Measurements from ENCODE around the gene CARD9.
"Not testable (repeated sequence)": the region's sequence is repeated elsewhere in the genome, so short reads cannot be mapped to it uniquely, and the experiment has no call there.

The CARD9 gene, protein sequence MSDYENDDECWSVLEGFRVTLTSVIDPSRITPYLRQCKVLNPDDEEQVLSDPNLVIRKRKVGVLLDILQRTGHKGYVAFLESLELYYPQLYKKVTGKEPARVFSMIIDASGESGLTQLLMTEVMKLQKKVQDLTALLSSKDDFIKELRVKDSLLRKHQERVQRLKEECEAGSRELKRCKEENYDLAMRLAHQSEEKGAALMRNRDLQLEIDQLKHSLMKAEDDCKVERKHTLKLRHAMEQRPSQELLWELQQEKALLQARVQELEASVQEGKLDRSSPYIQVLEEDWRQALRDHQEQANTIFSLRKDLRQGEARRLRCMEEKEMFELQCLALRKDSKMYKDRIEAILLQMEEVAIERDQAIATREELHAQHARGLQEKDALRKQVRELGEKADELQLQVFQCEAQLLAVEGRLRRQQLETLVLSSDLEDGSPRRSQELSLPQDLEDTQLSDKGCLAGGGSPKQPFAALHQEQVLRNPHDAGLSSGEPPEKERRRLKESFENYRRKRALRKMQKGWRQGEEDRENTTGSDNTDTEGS

GRCh38 chr9:136373300-136374182 is at the start of gene CARD9:
Gene CARD9 (minus strand): TSS chr9:136373669. CDS start chr9:136372078, 1,591 bp downstream.
- intact Hi-C loops (cut with DNase I): no loop called here
- DNase-seq: peak in 2 of 10 donors; percentile 36 to 48

DNA sequence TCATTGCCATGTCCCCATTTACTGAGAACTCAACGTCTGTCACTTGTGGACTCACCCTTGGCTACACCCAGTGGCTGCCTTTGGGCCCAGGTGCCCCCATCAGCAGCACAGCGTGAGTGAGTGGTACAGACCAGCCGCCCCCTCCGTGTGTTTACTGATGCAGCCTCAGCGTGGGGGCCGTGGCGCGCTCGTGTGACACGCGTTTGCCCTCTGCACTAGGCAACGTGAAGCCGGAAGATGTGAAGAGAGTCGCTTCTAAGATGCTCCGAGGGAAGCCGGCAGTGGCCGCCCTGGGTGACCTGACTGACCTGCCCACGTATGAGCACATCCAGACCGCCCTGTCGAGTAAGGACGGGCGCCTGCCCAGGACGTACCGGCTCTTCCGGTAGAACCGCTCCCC is 49.4 kb upstream of the CARD9 start:
- DNase-seq: peak in 1 of 10 donors; percentile 79
- intact Hi-C loops (cut with DNase I): no loop called here

DNA sequence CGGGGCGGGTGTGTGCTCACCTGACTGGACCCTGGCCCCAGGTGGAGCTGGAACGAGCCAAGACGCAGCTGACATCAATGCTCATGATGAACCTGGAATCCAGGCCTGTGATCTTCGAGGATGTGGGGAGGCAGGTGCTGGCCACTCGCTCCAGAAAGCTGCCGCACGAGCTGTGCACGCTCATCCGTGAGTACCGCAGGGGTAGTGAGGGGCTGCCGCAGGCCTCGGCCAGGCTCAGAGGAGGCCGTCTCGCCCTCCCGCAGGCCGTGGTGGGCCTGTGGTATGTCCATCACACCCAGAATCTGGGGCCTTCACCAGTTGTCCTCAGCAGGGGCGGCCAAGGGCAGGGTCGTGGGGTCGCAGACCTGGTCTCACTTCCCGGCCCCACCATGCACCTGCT is 48.3 kb upstream of the CARD9 start:
- intact Hi-C loops (cut with DNase I): no loop called here
- no peak for DNase-seq

GRCh38 chr9:136419092-136419420 is 45.6 kb upstream of the CARD9 start:
- no peak for DNase-seq
- intact Hi-C loops (cut with DNase I): no loop called here

GRCh38 chr9:136418182-136419091 is 45.0 kb upstream of the CARD9 start:
- intact Hi-C loops (cut with DNase I): no loop called here
- DNase-seq: no peak

DNA sequence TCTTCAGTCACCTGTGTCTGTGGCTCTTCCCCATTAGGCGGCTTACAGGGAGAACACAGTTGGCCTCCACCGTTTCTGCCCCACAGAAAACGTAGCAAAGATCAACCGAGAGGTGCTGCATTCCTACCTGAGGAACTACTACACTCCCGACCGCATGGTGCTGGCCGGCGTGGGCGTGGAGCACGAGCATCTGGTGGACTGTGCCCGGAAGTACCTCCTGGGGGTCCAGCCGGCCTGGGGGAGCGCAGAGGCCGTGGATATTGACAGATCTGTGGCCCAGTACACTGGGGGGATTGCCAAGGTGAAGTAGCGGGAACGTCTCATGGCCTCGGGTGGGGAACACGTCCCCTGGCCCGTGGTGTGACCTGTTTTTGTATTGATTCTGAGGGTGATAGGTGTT is 43.4 kb upstream of the CARD9 start:
- no peak for DNase-seq
- intact Hi-C loops (cut with DNase I): no loop called here

DNA sequence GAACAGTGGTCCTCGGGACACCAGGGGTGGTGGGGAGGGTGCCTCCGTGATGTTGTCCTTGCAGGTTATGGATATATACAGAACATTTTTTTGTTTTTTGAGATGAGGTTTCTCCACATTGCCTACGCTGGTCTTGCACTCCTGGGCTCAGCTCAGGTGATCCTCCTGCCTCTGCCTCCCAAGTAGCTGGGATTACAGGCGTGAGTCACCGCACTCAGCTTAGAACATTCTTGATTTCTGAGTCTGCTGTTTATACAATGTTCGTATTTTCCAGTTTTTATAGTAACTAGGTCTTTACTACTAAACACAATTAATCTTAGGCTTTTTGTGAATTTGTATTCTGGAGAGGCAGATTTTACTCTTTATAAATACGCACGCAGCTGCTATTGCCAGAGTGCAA is 43.0 kb upstream of the CARD9 start:
- no peak for DNase-seq
- intact Hi-C loops (cut with DNase I): no loop called here

DNA sequence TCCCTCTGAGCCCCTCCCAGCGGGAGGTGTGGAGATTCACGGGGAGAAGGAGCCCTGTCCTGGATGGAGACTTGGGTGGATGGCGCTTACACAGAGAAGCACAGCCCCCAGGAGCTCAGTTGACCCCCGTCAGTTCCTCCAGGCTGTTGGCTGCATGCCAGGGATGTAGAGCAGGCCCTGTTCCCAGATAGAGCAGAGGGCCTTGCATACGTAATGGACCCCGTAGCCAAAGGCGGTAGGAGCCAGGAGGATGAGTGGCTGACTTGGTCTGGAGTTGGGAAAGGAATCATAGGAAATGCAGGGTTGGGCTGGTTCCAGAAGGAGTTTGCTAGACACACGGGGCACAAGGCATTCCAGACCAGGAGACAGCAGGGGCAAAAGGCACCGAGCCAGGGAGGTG is 39.5 kb upstream of the CARD9 start:
- intact Hi-C loops (cut with DNase I): loop anchor here (5.0 kb wide), 1 partner anchor 69 kb away; the partner anchor contains the start of gene SEC16A
- DNase-seq: peak in 1 of 10 donors; percentile 78

GRCh38 chr9:136411378-136411777 is 37.9 kb upstream of the CARD9 start:
- no peak for DNase-seq
- intact Hi-C loops (cut with DNase I): loop anchor here (5.0 kb wide), 1 partner anchor 71 kb away; the partner anchor contains the start of gene SEC16A

GRCh38 chr9:136410500-136411287 is 37.2 kb upstream of the CARD9 start, which contains the start of the genes ENTR1 and PMPCA:
Gene ENTR1 (minus strand): TSS chr9:136410614. CDS start chr9:136410397, 217 bp downstream.
Gene PMPCA (plus strand): TSS chr9:136410658. CDS start chr9:136410669, 11 bp downstream.
- intact Hi-C loops (cut with DNase I): loop anchor here (1.0 to 5.0 kb wide), 2 partner anchors 10 to 72 kb away; partner anchors contain the start of genes SEC16A and SNAPC4
- DNase-seq: peak; percentile 85 to 99 (median 94)

- DNase-seq: peak in 4 of 10 donors; percentile 31 to 92 (median 42)
- intact Hi-C loops (cut with DNase I): loop anchor here (1.0 to 5.0 kb wide), 2 partner anchors 10 to 72 kb away; partner anchors contain the start of genes SEC16A and SNAPC4
Observed at GRCh38 chr9:136409557-136410455, 36.3 kb upstream of the CARD9 start.

- DNase-seq: no peak
- intact Hi-C loops (cut with DNase I): no loop called here
Observed at GRCh38 chr9:136407911-136408310, 34.4 kb upstream of the CARD9 start.

DNA sequence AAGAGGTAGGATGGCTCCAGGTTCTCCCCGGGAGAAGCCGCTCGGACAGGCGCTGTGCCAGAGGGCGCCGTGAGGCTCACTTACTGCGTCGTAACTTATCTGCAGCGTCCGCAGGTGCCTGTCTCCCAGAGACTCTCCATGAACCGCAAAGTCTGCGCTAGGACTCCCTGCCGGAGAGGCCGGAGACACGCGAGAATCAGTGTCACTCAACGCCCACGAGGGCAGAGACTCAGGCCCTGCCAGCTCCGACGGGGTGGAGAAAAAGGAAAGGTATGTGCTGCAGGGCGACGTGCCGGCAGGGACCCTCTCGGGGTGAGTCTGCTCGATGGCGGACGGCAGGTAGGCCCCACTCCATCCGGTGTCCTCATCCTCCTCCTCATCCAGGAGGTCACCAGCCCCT is 33.6 kb upstream of the CARD9 start:
- peak in 1 of 10 donors; percentile 73 for DNase-seq
- intact Hi-C loops (cut with DNase I): not testable (repeated sequence)

- intact Hi-C loops (cut with DNase I): not testable (repeated sequence)
Observed at GRCh38 chr9:136405904-136406303, 32.4 kb upstream of the CARD9 start.

GRCh38 chr9:136405481-136405880 is 32.0 kb upstream of the CARD9 start:
- no peak for DNase-seq
- intact Hi-C loops (cut with DNase I): no loop called here

More at GRCh38 chr9:136405904-136406303, 32.4 kb upstream of the CARD9 start:
- DNase-seq: not testable (repeated sequence)

DNA sequence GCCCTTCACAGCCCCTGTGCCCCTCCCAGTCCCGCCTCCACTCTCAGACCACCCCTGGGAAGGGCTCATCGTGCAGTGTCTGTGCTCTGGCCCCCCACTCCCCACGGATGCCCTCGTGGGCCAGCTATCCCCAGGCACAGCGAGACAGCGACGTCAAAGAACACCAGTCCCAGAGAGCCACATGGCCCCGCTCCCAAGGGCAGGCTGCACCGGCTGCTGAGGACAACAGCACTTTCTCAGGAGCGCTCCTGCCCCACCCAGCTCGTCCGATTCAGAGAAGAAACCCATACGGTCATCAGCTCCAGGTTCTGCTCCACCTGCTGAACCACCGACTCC is 31.3 kb upstream of the CARD9 start:
- DNase-seq: peak in 1 of 10 donors; percentile 73
- intact Hi-C loops (cut with DNase I): no loop called here

DNA sequence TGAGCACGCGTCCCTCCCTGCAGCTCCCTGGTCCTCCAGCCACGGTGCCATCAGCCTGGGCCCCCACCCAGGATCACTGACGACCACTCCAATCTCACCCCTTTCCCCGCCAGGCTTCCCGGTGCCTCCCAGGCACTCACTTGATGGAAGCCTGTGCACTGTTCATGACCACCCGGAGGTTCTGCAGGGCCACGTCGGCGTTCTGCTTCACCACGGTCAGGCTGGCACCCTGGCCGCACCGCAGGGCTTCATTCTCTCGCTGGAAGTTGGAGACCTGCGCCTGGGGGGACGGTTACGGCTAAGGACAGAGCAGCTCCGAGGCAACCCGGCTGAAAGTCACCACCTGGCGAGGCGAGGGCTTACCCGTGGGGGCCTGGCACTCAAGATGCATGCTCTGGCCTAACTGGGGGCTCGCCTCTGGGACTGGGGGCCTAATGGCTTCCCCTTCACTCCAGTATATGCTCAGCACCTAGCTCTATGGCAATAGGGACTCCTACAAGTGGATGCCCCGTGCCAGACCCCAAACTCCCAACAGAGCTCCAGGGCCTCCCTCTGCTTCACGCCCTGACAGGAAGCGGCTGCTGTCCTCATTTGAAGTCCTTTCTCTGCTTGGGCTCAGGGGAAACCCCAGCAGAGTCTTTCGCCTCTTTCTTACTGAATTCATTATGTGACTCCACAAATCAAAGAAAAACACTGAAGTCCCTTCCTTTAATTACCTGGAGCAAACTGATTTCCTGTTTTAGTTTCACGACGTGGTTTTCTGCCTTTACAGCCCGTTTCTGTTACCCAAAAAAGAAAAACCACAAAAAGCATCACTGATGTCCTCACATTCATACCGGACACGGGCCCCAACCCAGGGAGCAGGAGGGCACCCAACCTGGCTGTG is 30.7 kb upstream of the CARD9 start:
- intact Hi-C loops (cut with DNase I): no loop called here
- DNase-seq: peak in 1 of 10 donors; percentile 77

Measured in posterior cingulate gyrus (tissue), 11 donors.